NCI-H69 (cell line): ENCODE data around the gene LHX4.
A peak's percentile ranks its signal among the peaks of the same experiment; 100 is the strongest.

Experiments
- DNase-seq: peaks from one replicate; lab custom pipeline; 2025; lab: John Stamatoyannopoulos, UW

Gene LHX4

DNA sequence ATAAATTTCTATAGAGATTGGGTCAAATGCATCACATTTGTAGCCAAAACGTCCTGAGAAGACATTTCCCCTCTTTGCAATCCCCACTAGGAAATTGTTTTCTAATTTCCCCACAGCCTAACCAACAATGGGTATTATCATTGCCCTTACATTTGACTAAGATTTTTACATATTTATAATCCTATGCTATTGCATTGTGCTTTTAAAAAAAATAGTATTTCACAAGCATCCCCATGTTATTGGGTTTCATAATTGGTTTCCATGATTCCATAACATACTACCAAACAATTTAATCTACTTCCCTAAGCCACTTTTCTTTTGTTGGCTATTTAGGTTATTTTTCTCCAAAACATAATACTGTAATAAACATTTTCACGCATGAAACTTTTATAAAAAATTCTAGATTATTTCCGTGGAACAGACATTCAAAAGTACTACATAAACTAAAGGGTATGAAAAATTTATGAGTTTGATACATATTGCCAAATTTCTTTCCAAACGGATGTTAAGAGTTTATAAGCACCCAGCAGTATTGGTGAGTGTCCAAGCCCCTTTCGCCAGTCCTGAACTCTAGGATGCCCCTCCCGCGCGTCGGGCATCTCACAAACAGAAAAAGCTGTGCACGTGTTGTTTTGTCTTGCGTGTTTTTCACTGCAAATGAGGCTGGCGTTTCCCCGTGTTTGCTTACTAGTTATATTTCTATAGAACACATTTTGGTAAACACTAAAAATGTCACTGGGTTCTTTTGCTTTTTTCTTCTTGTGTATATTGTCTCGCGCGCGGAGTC is 2.0 kb upstream of the LHX4 start:
- DNase-seq, result peak; percentile 54

- peak; percentile 63 for DNase-seq
These were observed 1.2 kb upstream of the LHX4 start for GRCh38 chr1:180228648-180229482.

DNA sequence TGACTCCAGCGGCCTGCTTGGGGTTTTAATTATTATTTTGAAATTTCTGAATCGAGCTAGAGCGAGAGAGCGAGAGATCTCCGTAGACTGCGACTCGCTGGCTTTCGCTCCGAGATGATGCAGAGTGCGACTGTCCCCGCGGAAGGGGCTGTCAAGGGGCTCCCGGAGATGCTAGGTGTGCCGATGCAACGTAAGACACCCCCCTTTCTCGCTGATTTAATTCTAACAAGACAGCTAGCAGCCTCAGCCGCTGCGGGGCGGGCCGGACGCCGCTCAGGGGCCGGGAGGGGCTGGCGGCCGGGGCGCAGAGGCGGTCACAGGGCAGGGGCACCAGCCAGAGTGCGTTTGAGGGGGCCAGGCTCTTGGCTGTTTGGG is 339 bp downstream of the LHX4 start:
- DNase-seq, result peak; percentile 67

DNA sequence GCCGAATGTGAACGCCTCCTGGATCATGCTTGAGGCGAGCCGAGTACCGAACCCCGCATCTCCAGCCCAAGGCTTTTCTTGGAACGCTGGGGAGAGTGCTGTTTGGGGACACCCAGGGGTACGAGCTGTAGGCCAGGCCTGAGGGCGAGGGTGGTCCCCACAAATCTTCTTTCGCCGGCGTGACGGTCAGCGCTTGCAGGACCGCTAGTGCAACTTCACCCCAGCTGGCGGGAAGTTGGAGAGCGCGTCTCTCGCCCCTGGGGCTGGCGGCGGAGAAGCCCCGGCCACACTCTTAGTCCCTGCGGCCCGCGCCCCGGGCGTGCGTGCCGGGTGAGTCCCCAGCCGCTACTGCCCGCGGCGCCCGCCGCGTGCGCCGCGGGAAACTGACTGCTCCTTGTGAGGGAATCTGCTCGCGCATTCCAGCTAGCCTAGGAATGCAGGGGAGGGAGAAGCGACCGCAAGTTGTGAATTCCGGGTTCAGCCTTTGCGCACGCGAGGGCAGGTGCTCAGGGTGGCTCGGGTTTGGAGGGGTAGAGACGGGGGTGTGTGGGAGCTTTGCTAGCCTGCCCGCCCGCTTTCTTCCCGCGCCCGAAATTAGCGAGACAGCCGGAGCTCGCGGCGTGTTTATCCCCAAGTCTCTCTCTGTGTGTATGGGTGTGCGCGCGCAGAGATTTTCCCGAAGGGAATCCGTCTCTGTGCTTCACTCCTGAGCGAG is 884 bp downstream of the LHX4 start:
- DNase-seq, result peak; percentile 59

GRCh38 chr1:180231506-180231921 is 1.4 kb downstream of the LHX4 start:
- peak; percentile 65 for DNase-seq

GRCh38 chr1:180231936-180232335 is 1.9 kb downstream of the LHX4 start:
- no peak for DNase-seq

- no peak for DNase-seq
These were observed 2.5 kb downstream of the LHX4 start for GRCh38 chr1:180232521-180233043.

GRCh38 chr1:180233191-180234011 is 3.3 kb downstream of the LHX4 start:
- no peak for DNase-seq

- no peak for DNase-seq
These were observed 4.5 kb downstream of the LHX4 start for GRCh38 chr1:180234369-180235076.

DNA sequence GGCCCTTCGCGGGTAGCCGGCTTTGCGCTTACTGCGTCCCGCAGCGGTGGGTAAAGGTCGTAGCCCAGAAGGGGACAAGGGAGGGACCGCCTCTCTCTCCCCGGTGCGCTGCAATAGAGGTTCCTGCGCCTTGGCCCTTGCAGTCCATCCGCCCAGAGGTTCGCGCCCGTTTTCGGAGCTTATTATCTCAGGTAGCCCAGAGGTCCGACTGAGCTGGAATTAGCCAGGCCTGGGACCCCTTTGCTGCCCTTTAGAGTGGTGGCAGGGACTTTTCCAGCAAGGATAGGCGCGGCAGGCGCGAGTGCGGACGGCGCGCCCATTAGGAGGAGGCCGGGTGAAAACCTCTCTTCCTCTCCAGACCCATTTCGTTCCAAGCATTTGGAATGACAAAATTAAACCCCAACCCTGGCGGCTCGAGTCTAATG is 5.0 kb downstream of the LHX4 start:
- DNase-seq, result no peak

DNA sequence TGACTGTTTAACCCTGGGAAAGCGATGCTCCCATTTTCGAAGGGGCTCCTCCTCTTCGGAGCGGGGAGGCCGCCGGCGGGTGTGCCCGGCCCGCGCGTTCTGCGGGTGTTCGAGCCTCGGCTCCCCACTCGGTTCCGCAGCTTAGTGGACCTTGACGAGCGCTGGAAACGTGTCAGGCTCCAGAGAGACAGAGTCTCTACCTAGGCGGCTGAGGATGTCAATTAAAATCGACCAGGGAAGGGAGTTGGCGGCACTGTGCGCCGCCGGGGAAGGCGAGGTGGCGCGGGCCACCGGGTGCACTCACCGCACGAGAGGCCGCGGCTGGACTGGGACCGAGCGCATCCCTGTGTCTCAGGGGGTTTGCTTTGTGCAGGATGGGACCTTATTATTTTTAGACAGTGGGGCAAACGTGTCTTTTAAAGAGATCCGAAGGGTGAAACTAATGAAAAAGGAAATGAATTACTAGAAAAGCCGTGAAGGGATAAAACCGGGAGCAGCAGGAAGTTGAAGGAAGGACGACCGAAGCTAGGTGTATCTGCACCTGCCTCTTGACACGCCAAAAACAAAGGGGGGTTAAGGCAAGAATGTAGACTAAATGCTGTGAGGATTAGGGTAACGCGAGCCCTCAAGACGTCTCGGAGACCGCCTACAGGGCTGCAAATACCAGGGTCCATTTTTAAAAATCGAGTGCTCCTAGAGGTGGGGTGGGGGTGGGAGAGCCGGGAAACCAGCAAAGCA is 5.6 kb downstream of the LHX4 start:
- no peak for DNase-seq

DNA sequence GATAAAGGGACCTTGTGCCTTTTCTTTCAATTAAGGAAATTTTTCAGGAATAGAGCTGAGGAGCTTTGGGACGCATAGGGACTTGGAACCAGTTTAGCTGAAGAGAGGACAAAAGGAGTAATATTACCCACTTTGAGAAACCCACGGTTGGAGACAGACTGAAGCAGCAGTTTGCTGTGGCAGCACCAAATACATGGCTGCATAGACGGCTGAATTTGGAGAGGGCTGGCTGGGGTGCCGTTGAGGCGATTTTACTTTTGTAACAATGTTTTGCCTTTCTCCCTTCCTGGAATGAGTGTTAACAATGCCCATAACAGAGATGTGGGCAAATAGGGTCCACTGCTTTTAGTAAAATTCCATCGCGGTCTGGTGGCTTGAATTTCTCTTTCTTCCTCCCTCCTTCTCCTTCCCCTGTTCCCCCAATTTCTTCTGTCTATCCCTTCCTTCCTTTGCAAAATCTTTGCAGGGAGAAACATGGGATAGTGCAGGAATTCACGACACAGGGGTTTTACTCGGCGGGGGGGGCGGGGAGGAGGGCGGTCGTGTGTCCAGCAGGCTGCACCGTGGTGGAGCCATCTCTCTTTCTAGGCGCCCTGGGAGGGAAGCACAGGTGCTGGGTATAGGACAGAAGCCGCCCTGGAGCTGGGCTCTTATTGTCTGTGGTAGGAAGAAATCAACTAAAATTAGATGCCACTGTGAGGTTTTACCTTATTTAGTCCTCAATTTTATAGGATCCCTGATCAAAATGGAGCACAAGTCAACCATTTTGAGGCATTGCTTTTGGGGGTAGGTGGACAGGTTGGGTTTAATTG is 6.8 kb downstream of the LHX4 start:
- peak; percentile 61 for DNase-seq

GRCh38 chr1:180237869-180238476 is 7.9 kb downstream of the LHX4 start:
- DNase-seq, result peak; percentile 92

DNA sequence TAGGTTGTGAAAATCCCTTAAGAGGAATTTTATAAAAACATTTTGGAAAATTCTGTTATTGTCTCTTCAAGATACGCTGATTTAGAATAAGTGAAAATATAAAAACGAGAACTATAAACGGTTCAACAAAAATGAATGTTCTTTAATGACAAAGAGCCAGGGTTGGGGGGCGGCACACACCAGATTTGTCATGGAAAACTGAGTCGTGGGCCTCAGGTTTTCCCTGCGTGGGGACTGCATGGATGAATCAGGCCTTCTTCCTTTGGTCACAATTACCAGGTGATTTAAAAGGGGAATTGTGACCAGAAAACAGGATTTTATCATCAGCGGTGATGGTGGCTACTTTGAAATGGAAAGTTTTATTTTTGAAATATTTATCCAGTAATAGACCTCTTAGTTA is 8.6 kb downstream of the LHX4 start:
- DNase-seq, result no peak

- peak; percentile 51 for DNase-seq
These were observed 9.4 kb downstream of the LHX4 start for GRCh38 chr1:180239145-180240096.

DNA sequence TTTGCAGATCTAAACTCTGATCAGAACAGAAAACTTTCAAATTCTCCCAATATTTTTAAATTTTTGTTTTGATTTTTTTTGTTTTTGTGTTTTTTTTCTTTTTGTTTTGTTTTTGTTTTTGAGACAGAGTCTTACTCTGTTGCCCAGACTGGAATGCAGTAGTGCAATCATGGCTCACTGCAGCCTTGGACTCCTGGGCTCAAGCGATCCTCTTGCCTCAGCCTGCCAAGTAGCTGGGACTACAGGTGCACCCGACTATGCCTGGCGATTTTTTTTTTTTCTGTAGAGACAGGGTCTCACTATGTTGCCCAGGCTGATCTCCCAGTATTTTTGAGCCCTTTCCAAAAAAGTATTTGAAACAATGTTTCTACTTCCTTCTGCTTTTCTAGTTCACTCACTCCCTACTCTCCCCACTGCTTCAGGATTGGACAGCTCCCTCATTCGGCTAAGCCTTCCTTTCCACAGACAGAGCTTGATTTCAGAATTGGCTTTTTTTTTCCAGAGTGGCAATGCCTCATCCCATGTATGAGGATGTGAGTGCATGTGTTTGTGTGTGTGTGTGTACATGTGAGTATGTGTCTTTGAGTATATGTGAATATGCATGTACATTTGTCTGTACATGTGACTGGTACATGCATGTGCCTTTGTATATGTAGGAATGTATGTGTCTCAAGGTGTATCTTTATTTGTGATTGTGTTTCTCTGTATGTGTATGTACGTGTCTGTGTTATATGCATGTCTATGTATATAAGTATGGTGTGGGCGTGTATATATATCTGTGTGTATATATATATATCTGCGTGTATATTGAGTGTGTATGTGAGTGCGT is 11.9 kb downstream of the LHX4 start:
- no peak for DNase-seq
